HG02973 (cell line): Measurements from ENCODE around the gene SUZ12.
"Not testable (repeated sequence)": the region's sequence is repeated elsewhere in the genome, so short reads cannot be mapped to it uniquely, and the experiment has no call there.

ENCODE experiments used
- ATAC-seq: cut with Tn5 transposase; IDR thresholded peaks from one replicate; pipeline ENCODE4 v1.9.1; 2021; ENCODE audit warnings: moderate library complexity; ENCODE audit not compliant: unreplicated experiment

The SUZ12 gene

DNA sequence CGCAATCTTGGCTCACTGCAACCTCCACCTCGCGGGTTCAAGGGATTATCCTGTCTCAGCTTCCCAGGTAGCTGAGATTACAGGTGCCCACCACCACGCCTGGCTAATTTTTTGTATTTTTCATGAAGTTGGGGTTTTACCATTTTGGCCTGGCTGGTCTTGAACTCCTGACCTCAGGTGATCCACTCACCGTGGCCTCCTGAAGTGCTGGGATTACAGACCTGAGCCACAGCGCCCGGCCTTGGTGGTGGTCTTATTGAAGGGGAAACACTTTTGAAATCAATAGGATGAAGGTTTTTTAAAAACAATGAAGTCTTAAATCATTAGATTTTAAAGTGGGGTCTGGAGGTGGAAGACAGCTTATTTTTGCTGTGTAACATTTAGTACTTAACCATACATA lies 5.6 kb downstream of the SUZ12 start:
- not testable (repeated sequence) for ATAC-seq

DNA sequence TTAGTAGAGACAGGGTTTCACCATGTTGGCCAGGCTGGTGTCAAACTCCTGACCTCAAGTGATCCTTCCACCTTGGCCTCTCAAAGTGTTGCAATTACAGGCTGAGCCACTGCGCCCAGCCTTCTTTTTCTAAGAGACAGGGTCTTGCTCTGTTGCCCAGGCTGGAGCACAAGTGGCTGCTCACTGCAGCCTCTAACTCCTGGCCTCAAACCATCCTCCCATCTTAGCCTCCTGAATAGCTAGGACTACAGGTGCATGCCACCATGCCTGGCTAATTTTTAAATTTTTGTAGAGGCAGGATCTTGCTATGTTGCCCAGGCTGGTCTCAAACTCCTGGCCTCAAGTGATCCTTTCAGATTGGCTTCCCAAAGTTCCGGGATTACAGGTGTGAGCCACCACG lies 15.1 kb downstream of the SUZ12 start:
- ATAC-seq: not testable (repeated sequence)

DNA sequence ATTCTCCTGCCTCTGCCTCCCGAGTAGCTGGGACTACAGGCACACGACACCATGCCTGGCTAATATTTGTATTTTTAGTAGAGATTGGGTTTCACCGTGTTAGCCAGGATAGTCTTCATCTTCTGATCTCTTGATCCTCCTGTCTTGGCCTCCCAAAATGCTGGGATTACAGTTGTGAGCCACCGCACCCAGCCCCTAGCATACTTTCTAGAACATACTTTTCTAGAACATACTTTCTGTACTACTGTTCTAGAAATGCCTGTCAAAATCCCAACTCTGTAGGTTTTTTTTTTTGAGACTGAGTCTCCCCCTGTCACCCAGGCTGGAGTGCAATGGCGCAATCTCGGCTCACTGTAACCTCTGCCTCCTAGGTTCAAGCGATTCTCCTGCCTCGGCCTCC lies 27.3 kb downstream of the SUZ12 start:
- ATAC-seq: not testable (repeated sequence)

DNA sequence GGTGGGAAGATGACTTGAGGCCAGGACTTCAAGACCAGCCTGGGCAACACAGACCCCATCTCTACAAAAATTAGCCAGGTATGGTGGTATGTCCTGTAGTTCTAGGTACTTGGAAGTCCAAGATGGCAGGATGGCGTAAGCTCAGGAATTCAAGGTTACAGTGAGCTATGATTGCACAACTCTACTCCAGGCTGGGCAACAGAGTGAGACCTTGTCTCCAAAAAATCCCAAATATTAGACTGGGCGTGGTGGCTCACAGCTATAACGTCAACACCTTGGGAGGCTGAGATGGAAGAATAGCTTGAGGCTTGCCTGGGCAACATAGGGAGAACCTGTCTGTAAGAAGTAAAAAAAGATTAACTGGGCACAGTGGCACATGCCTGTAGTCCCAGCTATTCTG lies 30.8 kb downstream of the SUZ12 start:
- no peak for ATAC-seq

DNA sequence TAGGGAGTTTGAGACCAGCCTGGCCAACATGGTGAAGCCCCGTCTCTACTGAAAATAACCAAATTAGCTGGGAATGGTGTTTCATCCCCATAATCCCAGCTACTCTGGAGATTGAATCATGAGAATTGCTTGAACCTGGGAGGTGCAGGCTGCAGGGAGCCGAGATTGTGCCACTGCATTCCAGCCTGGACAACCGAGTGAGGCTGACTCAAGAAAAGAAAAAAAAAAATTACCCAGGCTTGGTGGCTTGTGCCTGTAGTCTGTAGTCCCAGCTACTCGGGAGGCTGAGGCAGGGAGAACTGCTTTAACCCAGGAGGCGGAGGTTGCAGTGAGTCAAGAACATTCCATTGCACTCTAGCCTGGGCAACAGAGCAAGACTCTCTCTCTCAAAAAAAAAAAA lies 33.6 kb downstream of the SUZ12 start:
- not testable (repeated sequence) for ATAC-seq

DNA sequence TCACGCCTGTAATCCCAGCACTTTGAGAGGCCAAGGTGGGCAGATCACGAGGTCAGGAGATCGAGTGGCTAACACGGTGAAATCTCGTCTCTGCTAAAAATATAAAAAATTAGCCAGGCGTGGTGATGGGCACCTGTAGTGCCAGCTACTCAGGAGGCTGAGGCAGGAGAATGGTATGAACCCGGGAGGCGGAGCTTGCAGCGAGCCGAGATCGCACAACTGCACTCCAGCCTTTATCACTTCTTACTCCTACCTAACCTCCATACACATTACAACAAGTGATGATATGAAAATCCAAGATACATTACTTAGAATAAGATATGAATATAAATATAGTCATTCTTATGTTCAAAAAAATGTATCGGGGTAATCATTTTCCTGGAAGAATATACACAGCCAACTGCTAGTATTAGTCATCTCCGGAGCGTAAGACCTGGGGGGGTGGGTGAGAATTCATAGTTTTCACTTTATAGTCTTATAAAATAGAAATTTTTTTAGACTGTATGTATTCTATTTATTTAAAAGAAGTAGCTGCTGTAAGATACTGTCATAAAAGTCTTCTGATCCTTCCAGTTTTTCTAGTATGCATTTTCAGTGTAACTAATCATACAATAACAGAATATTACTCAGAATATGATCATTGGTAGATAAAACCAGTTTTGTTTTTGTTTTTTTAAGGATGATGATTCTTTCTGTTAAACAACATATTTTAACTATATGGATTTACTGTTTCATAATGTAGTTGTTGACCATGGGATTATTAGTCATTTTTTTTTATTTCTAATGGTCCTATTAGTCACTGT lies 37.7 kb downstream of the SUZ12 start:
- ATAC-seq: not testable (repeated sequence)

DNA sequence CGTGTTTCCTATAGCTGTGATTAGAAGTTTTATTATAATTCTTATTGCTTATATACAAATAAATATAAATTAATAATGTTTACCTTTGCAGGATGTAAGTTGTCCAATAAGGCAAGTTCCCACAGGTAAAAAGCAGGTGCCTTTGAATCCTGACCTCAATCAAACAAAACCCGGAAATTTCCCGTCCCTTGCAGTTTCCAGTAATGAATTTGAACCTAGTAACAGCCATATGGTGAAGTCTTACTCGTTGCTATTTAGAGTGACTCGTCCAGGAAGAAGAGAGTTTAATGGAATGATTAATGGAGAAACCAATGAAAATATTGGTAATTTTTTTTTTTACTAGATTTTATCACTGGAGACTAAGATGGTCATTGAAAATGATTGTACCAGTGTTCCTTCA lies 38.6 kb downstream of the SUZ12 start:
- ATAC-seq: not testable (repeated sequence)

DNA sequence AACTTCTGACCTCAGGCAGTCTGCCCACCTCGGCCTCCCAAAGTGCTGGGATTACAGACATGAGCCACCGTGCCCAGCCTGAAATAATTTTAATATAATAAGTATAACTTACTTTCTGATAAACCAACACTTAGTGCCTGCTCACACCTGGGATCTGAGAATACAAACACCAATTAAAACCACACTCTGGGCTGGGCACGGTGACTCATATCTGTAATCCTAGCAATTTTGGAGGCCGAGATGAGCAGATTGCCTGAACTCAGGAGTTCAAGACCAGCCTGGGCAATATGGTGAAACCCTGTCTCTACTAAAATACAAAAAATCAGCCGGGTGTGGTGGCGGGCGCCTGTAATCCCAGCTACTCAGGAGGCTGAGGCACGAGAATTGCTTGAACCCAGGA lies 55.0 kb downstream of the SUZ12 start:
- ATAC-seq: not testable (repeated sequence)

DNA sequence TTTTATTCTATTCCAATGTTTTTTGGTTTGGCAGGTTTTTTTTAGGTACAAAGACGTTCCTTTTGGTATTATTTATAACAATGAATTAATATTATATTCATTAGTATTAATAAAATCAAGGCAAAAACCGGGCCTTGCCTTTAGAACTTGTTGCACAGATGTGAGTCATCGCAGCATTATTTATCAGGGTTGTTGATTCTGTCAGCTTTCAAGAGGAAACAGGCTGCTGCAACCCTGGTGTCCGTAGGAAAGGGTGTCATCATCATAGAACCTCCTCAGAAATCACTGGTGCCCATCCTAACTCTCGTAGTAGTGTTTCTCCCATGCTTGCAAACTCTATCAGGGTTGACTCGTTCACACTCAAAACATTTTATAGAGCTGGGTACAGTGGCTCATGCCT lies 60.2 kb downstream of the SUZ12 start:
- no peak for ATAC-seq

DNA sequence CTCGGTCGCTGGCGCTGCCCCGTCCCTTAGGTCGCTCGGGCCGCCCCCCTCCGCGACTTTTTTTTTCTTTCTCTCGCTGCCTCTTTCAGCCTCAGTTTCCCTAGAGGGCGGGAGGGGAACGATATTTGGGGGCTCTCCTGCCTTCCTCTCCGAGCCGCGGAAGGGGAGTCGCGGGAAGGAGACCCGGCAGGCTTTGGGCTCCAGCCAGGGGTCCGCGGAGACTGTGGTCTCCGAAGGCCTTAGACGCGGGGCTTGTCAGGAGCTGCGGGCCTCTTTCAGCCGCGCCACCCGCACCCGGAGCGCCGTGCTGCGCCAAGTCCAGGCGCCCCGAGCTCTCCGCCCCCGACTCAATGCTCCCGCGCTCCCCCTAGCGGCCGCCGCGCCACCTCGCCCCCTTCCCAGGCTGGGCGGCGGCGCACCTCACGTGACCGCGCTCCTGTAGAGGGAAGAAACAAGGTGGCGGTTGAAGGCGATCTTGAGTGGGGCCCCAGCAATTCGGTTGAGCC lies 70.2 kb downstream of the SUZ12 start, which contains the start of gene LRRC37B:
LRRC37B (plus strand) TSS at position 427 of the 506 bp plus-strand sequence. CDS start 14,010 bp downstream, outside the sequence.
- peak; percentile 77 for ATAC-seq

DNA sequence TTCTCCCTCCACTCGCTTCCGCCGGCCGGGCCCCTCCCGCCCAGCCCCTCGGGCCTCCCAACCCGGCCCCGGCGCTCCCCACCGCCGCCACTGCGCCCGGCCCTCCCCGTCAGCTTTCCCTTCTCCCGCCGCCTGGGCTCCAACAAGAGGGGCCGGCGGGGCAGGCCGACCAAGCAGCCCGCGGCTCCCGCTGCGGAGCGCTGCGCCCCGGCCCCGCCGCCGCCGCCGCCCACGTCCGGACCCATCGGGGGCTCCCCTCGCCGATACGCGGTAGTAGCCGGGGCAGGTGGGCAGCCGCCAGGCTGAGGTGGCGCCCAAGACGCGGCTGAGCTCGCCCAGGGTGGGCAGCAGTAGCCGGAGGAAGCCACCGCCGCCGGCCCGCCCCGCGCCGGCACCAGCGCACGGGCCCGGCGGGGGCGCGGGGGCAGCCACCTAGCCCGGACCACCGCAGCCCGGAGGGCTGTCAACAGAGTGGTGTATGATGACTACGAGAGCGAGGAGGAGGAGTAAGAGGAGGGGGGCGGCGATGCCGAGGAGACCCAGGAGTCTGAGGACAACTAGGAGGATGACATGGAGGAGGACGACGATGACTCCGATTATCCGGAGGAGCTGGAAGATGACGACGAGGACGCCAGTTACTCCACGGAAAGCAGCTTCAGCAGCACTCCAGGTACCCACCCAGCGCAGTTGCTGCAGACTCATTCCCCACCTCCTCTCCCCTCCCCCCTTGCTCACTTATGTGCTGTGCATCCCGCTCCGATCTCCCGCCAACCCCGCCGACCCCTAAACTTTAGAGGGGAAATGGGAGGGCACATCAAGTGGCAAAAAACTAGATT lies 70.9 kb downstream of the SUZ12 start:
- ATAC-seq: peak; percentile 34

DNA sequence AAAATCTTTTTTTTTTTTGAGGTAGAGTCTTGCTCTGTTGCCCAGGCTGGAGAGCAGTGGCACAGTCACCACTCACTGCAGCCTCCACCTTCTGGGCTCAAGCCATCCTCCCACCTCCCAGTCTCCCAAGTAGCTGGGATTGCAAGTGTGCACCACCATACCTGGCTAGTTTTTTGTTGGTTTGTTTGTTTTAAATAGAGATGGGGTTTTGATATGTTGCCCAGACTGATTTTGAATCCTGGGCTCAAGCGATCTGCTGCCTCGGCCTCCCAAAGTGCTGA lies 72.4 kb downstream of the SUZ12 start:
- ATAC-seq: no peak

DNA sequence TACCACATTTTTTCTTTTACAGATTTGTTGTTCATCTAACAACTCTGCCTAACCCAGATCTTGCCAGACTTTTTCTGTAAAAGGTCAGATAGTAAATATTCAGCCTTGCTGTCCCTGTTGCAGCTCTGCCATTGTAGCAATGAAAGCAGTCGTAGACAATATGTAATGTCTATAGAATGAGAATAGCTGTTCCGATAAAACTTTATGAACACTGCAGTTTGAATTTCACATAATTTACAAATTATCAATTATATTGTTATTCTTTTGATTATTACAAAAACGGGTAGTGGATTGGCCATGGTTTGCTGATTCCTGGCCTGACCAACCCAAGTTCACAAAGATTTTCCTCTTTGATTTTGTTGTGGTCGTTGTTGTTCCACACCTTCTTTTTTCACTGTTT lies 73.3 kb downstream of the SUZ12 start:
- ATAC-seq: no peak

DNA sequence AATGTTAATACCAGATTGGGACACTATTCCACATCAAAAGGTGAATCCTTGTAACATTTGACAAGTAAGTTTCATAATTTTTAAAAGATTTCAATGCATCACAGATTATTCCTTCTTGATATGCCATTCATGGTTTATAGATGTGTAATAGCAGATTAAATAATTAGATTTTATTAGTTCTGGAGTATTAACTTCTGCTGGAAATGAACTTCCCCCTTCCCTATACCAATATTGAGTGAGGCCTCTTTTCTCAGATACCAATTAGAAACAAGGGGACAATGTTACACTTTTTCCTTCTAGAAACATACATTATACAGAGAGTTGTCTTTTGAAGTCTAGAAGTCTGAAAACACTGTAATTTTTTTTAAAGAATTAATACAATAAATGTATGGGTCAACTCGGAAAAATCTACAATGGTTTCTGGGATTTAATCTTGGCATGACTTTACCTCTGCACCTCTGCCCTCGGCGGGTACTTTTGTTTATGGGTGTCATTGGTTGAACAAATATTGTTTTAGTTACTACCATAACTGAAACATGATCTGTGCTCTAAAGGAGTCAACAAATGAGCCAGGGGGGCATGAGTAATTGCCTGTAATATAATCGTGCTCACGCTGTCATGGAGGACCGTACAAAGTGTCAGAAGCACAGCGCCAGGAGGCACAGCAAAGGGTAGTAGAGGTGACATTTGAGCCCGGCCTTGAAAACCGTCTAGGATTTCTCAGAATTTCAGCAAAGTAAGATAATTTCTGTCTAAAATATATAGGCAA lies 78.6 kb downstream of the SUZ12 start:
- ATAC-seq: no peak

DNA sequence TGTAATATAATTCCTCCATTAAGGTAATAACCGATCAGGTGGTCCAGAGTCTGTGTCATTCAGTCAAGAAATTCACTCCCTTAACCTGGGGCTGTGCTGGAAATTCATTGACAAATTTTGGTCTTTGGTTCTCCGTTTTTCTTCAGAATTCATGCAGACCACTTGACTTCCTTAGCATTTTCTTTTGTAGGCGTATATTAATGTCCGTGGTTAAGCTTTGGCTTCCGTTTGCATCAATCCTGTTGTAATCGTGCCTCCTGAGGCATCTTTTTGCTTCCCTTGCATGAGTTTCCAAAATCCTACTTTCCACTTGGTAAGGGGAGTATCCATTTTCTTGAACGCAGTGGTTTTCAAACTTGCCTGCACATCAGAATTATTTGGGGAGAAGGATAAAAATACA lies 79.4 kb downstream of the SUZ12 start:
- no peak for ATAC-seq

DNA sequence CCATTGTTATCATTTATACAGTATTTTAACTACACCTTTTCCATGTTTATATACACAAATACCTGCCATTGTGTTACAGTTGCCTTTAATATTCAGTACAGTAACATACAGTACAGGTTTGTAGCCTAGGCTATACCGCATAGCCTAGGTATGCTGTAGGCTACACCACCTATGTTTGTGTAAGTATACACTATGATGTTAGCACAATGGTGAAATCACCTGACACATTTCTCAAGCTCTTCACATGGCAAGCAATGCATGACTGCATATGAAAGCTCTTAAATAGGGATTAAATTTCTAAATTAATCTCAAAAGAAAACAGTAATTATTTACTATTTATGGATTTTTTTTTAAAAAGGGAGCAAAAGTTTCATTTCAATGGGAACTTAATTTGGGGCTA lies 82.4 kb downstream of the SUZ12 start:
- ATAC-seq: no peak

DNA sequence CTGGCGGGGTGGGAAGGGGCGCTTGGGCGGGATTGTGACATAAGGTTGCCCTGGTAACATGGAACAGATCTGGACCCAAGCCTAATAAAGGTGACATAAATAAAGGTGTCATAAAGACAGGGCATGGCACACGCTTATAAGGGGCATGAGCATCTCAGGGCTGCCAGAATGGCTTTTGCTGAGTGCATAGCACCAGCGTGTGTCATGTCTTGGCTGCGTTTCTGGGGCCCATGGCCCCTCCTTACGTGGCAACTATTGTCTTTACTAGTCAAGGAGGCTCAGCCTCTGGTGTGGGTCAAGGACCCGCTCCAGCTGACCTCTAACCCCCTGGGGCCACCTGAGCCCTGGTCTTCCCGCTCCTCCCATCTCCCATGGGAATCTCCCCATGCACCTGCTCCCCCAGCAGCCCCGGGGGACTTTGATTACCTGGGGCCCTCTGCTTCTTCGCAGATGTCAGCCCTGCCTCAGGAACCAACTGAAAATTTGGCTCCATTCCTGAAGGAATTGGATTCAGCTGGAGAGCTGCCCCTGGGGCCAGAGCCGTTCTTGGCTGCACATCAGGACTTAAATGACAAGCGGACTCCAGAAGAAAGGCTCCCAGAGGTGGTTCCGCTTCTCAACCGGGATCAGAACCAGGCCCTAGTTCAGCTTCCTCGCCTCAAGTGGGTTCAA lies 84.3 kb downstream of the SUZ12 start:
- no peak for ATAC-seq

DNA sequence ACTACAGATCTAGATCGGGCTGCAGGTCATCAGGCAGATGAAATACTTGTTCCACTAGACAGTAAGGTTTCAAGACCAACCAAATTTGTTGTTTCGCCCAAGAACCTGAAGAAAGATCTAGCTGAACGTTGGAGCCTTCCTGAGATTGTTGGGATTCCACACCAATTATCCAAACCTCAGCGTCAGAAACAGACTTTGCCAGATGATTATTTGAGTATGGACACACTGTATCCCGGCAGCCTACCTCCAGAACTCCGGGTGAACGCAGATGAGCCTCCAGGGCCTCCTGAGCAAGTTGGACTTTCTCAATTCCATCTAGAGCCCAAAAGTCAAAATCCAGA lies 84.8 kb downstream of the SUZ12 start:
- ATAC-seq: no peak

DNA sequence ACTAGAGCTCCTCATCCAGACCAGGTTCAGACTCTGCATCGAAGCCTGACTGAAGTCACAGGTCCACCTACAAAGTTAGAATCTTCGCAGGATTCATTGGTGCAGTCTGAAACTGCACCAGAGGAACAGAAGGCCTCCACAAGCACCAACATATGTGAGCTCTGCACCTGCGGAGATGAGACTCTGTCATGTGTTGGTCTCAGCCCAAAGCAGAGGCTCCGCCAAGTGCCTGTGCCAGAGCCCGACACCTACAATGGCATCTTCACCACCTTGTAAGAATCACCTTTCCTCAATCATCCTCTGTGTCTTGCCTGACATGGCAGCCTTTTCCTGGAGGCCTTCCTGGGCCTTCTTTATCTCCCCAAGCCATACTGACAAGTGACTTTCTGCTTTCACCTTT lies 85.7 kb downstream of the SUZ12 start:
- ATAC-seq: not testable (repeated sequence)

DNA sequence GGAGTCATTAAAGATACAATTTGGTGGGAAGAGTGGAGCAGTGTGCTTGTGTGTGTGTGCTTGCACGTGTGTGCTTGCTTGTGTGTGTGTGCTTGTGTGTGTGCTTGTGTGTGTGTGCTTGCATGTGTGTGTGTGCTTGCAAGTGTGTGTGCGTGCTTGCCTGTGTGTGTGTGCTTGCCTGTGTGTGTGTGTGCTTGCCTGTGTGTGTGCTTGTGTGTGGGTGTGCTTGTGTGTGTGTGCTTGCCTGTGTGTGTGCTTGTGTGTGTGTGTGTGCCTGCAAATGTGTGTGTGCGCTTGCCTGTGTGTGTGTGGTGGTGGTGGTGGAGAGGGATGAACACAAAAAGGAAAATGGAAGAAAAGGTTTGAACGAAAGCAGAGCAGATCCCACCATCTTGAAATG lies 90.5 kb downstream of the SUZ12 start:
- ATAC-seq: not testable (repeated sequence)

DNA sequence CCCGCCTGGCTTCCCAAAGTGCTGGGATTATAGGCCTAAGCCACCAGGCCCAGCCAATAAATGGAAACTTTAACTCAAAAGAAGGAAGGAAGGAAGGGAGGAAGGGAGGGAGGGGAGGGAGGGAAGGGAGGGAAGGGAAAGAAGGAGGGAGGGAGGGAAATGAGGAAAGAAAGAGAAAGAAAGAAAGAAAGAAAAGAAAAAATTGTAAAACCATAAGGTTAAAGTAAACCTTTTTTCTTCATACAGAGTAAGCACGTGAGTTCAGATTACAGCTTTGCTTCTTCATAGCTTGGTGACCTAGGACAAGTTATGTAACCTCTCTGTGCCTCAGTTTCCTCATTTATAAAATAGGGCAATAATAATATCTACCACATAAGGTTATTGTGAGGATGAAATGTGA lies 96.4 kb downstream of the SUZ12 start:
- ATAC-seq: no peak
